Activated T-cell treated with anti-CD3 and anti-CD28 coated beads, Interleukin-2, amount 50 U/mL, for 48 hours (primary cell): ENCODE results near the gene TNS1.

Experiments used
- DNase-seq, 2 experiments: peaks; one replicate each; pipeline ENCODE4 v3.0.0-alpha.2; 2020

TNS1 gene

GRCh38 chr2:217955881-217956493, 46.8 kb downstream of the TNS1 start:
- no peak for DNase-seq

DNA sequence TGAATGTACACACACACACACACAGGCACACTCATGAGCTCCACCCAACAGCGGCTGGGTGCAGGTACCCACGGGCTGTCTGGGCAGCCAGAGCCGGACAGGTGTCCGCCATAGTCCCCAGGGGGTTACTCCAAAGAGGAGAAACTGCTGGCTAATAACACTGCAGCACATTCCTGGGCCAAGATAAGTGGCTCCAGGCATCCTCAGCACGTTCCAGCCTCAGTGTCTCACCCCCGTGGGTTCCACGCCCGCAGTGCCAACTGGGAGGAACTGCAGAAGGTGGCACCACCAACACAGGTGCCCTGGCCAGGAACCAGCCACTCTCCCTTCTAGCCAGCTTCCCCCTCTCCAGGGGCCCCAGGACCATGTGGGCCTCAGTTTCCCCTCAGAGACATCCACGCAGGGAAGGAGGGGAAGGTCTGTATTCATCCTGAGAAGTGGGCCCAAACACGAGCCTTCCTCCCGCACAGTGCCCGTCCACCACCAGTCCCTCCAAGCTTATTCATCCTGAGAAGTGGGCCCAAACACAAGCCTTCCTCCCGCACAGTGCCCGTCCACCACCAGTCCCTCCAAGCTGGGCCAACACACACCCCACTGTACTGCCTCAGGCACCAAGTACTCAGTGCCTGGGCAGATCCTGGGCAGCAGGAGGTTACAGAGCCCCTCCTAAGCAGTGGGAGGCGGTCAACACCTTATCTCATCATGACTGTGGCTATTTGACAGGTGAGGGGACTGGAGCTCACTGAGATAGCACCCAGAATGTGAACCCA, 47.6 kb downstream of the TNS1 start:
- DNase-seq: no peak

DNA sequence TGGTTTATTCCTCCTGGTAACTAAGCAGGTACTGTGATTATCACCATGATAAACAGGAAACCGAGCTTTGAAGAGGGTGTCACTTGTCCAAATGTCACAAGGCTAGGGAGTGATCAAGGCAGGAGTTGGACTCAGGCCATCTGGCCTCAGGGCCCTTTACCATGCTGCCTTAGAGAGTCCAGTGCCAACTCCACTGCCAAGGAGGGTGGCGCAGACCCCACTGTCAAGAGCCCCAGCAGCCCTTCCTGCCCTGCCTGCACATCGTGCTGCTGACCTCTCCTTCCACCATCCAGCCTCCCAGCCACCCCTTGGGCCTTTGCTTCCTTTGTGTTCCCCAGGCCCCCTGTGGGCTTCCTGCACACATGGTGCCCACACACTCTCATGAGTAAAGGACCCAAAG, 48.3 kb downstream of the TNS1 start:
- DNase-seq: no peak

DNA sequence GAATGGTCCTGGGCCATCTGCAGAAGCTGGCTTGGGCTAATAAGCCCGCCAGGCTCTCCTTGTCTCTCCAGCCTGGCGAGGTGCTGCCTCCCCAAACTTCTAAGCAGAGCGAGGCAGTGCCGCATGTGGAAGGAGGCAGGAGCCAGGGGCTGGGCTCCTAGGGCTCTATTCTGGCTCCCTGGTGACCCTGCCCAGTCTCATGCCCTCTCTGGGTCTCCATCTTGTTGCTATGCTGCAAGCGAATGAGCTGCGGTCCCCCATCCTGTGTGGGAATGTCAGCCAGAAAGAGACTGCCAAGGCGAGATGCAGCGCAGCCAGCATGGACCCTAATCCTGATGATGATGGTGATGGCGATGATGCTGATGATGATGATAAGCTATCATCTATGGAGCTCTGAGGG, 48.7 kb downstream of the TNS1 start:
- DNase-seq: no peak

DNA sequence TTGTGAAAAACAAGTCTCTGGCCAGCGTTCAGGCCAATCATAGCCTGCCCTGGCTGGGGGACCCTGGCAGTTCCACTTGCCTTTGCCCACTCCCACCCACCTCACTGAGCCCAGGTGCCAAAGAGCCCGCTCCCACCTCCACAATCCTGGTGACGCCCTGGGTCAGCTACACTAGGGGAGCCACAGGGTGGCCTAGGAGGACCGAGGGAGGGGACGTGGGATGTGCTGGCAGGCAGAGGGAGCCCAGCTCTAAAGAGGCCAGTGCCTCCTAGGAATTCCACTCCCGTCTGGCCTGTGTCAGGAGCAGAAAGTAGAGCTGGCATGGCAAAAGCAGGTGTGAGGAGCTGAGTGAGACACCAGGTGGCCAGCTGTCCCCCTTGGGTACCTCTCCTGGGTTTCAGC, 49.3 kb downstream of the TNS1 start:
- DNase-seq: no peak

DNA sequence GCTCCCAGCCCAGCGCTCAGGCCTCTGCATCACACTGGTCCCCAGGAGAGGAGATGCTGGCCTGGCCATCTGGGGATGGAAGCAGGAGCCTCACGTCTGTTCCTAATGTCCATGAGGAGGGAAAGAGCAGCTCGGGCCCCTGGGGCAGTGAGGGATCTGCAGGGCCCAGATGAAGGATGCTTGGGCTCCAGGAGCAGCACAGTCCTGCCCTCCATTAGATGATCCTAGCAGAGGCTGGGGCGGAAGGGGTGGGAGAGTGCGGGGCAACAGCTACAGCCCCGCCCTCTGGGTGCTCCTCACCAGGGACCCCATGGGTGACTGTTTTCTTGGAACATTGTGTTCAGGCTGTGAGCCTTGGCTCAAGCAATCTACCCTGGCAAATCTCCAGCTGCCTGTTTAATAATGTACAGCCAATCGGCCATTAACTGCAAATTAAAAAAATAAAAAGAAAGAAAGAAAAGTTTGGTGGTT, 49.7 kb downstream of the TNS1 start:
- no peak for DNase-seq

GRCh38 chr2:217952409-217952808, 50.4 kb downstream of the TNS1 start:
- no peak for DNase-seq

- no peak for DNase-seq
These were observed 51.1 kb downstream of the TNS1 start for GRCh38 chr2:217951521-217952247.

DNA sequence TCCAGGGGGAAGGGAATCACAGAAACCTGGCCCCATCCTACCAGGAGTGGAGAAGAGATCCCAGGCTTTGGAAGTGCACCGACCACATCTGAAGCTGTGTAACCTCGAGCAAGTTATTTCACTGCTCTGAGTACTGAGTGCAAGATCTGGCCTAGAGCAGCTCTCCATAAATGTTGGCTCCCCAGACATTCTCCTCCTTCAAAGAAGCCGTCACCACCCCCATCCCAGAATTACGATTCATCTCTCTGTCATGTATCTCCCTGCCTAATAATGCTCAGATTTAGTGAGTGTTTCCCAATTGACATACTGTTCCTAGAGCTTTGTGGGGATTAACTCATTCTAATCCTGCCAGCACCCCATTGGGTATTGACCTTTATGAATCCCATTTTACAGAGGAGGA, 51.7 kb downstream of the TNS1 start:
- DNase-seq: no peak

- no peak for DNase-seq
These were observed 52.4 kb downstream of the TNS1 start for GRCh38 chr2:217950401-217950871.

DNA sequence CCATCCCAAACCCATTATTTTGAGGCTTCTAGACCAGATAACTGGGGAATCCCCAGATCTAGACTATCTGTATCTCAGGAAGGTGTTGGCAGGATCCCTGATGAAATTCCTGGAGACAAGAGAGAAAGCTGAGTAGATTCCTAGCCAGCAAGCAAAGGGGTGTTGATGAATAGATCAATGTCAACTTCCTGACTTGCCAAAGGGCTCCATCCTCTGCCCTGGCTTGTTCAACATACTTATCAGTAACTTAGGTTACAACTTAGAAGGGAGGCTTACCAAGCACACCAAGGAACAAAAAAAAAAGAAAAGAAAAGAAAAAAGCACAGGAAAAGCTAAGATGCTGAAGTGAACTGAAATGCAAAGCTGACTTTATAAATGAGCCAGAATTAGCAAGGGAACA, 53.3 kb downstream of the TNS1 start:
- DNase-seq: no peak

- DNase-seq: no peak
These were observed 53.9 kb downstream of the TNS1 start for GRCh38 chr2:217948897-217949296.

DNA sequence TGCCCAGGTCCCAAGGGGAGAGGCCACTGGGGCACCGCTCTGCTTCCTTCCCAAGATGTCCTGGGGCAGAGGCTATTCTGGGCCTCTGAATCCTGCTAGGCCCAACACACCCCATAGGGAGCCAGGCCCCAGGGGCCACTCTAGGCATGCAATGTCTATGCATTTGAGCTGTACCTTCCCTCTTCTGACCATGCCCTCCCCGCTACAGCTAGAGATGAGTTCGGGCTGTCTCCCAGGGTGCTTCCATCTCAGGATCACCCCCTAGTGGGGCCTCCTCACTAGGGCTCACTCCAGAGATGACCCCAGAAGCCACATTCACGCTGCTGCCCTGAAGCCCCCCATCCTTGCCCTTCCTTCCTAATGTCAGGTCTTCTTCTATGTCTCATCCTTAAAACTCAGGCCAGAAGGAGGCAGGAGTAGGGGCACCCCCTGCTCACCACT, 54.4 kb downstream of the TNS1 start:
- DNase-seq: no peak

GRCh38 chr2:217947383-217948350, 55.1 kb downstream of the TNS1 start:
- DNase-seq: no peak

DNA sequence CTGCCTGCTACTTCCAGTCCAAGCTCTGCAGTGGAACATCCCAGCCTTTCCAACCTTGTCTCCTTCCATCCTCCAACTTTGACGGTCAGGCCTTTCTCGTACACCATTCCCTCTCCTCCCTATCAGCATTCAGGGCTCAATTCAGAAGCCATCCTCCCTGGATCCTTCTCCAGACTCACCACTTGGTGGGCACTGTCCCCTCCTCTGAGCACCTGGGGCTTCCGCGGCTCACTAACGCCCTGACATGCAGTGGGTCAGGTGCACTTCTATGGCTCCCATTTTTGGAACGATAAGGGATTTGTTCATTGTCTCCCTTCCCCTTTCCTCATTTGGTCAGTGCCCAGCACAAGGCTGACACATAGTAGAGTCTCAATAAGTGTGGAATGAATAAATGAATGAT, 56.7 kb downstream of the TNS1 start:
- DNase-seq: no peak

DNA sequence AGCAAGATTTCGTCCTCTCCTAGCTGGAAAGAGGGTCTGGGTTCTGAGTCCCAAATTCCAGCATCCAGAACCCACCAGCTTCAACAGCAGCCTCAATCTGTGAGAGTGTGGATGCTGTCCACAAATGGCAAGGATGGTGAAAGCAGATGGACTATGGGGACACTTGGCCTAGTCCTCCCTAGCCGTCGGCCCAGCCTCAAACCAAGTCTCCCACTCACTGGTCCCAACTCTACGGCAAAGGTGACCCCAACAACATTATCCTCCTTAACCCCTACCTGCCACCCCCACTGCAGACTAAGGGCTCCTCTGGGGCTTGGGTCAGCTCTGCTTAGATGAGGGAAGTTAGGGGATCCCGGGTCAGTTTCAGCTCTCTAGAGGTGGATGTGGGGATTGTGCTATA, 57.3 kb downstream of the TNS1 start:
- no peak for DNase-seq

DNA sequence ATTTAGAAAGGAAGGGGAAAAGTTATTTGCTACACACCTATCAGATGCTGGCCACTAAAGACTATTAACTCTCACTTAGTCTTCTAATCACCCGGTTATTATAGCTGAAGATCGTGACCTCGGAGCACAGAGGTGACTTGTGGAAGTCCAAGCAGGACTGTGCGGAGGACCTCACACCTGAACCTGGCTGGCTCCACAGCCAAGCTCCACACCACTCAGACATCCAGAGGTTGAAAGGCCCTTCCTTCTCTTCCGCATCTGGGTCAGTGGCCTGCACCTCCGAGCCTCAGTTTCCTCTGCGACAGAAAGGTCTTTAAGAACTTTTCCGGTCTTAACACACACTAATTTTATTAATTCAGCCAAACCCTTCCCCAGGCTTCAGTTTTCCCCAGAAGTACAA, 57.9 kb downstream of the TNS1 start:
- no peak for DNase-seq

- DNase-seq: no peak
These were observed 58.4 kb downstream of the TNS1 start for GRCh38 chr2:217944366-217944765.

DNA sequence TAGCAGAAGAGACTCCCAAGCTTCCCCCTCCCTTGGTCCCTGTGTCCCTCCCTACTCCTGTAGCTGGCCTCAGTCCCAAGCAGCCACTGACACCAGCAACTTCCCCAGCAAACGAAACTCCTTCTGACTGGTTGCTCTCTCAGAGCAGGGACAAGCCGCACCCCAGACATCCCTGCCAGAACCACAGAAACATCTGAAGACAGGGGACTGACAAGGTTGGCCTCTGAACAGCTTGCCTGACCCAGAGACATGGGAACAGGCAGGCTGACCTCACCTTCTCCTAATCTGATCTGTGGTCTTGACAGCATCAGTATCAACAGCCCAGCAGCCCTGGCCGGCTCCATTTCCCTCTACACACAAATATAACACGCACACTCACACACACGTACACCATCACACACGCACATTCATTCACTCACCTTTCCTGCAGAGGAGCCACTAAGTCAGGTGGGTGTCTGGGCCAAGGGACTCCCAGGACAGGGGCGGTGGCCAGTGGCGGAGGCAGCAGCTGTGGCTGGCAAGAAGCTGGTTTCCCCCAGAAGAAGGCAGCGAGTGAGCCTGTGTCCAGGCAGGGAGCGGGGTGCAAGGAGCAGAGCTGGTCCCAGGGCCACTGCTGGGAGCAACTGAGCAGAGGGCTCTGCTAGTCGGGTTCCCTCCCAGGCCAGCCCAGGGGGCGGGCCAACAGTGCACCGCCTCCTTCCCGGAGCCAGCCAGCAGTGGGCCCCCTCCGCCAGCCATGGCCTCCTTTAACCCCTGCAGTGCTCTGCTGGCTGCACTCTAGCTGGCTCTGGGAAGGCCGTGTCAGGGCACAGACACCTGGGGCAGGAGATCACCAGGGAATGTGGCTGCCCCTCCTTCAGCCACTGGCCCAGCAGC, 59.1 kb downstream of the TNS1 start:
- peak in 1 of 2 experiments; percentile 22 for DNase-seq

- DNase-seq: no peak
These were observed 60.0 kb downstream of the TNS1 start for GRCh38 chr2:217942731-217943335.
